DMS153 treated with DMSO at 0.1 percent for 48 hours (cell line): ENCODE measurements around the gene GADL1.

Experiments used
- DNase-seq: peaks from one replicate; lab custom pipeline; 2025; ENCODE audit not compliant: unreplicated experiment; lab: John Stamatoyannopoulos, UW

Gene GADL1, protein sequence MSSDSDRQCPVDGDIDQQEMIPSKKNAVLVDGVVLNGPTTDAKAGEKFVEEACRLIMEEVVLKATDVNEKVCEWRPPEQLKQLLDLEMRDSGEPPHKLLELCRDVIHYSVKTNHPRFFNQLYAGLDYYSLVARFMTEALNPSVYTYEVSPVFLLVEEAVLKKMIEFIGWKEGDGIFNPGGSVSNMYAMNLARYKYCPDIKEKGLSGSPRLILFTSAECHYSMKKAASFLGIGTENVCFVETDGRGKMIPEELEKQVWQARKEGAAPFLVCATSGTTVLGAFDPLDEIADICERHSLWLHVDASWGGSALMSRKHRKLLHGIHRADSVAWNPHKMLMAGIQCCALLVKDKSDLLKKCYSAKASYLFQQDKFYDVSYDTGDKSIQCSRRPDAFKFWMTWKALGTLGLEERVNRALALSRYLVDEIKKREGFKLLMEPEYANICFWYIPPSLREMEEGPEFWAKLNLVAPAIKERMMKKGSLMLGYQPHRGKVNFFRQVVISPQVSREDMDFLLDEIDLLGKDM

GRCh38 chr3:30894521-30895251 is at the start of gene GADL1:
Gene GADL1 (minus strand): TSS chr3:30894661. CDS start chr3:30894614, 47 bp downstream.
- no peak for DNase-seq

- no peak for DNase-seq
These were observed 49.7 kb upstream of the GADL1 start for GRCh38 chr3:30944124-30944523.

GRCh38 chr3:30943206-30943605 is 48.7 kb upstream of the GADL1 start:
- DNase-seq: no peak

GRCh38 chr3:30941342-30941741 is 46.9 kb upstream of the GADL1 start:
- DNase-seq: no peak

GRCh38 chr3:30940740-30941139 is 46.3 kb upstream of the GADL1 start:
- no peak for DNase-seq

DNA sequence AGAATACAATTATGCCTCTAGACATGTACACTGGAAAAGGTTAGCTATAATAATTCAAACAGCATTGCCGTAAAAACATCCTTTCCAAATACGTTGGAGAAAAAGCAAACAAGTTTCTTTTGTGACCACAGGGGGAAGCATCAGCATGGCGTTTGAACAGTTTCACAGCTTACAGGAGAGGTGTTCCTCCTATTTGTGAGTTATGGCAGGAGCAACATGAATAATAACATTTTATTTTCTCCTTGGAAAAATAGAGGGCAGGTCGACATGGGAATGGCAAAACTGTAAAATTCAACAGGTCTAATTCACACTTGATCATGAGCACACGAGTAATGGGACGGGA is 39.7 kb upstream of the GADL1 start:
- peak; percentile 22 for DNase-seq

DNA sequence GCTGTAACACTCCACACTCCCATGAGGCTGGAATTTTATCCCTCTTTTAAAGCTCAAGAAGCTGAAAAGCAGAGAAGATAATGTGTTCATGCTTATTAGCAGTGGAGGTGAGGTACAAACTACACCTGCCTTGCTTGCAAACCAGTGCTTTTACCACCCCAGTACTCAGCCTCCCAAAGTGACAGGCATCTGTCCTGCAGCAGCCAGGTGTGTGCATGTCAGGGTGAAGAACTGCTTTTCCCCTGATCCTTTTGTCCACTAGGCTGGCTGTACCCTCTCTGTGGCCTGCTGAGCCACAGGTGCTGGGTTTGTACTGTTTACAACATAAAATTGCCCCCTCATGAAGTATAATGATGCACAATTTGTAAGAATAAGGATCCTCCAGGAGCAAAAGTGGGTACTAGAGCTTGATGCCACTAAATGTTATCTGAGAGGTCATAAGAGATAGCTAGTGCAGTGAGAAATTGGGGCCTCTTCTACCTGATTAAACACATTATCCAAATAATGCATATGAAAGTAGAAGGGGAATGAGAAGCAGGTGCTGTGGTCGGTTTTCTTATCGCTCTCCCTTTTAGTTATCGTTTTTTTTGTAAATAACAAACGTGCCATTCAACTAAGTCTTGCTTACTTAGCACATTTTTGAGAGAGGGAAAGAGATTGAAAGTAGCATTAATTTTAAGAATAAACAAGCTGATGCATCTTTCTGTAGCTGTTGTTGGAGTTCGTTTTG is 39.2 kb upstream of the GADL1 start:
- no peak for DNase-seq

DNA sequence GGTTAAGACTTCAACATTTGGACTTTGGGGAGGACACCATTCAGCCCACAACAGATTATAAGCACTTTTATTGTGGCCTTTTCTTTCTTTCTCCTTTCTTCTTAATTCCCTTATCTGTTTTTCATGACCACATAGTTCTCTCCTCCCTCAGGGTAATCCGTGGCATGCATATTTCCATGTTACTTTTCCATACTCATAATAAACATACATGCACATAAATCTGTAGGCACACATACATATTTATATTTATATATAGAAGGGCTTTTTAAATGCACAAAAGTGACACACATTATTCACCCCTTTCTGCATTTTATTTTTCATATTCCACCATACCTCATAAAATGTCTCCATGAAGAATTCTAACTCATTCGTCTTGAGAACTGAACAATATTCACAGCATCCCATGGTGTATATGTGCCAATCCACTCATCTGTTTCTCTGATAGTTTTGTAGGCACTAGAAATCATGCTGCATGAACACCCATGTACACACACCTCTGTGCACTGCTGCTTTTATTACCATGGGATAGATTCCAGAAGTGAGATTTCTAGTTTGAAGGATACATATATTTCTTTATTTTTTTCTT is 38.1 kb upstream of the GADL1 start:
- no peak for DNase-seq

GRCh38 chr3:30924763-30925162 is 30.3 kb upstream of the GADL1 start:
- no peak for DNase-seq

DNA sequence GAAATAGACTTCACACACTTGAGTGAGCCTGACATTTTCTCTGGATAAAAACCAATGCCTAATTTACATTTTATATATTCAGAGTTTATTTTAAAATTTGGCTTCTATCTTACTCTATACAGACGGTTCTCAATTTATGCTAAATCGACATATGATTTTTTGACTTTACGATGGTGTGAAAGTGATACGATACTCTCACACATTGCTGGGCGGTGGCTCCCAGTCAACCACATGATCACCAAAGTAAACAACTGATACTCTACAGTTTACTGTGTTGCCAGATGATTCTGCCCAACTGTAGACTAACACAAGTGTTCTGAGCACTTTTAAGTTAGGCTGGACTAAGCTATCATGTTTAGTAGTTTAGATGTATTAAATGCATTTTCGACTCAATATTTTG is 25.1 kb upstream of the GADL1 start:
- DNase-seq: no peak

DNA sequence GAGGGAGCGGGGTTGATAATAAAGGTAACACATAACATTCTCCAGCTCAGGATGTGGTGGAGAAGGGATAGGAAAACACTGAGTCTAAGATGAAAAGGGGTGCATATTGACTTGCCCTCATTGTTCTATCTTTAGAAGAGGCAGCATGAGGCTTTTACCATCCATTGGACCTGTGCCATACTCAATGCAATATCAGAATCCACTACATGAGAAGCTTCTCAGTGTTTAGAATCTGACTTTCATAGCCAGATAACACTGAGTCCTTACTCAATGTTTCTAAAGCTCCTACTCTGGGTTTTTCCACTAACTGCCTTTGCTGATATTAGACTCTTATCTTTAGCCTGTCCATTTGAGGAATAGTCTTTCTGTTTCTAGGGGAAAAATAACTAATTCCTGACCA is 24.3 kb upstream of the GADL1 start:
- no peak for DNase-seq

DNA sequence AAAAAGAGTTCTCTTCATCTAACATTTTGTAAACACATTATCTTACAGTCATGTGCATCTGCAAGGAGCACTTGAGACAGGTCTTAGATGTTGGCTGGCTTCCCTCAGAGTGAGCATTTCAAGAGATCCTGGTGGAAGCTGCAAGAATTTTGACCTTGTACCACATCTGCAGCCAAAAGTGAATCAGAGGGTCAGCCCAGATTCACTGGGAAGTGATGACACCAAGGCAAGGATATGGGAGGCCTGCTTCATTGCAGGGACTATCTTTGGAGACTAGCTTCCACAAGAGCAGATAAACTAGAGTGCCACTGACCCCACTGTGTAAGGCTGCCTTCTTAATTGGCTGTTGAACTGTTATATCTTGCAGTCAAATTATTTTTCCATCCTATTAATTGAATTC is 21.3 kb upstream of the GADL1 start:
- no peak for DNase-seq

GRCh38 chr3:30914696-30915095 is 20.2 kb upstream of the GADL1 start:
- DNase-seq: no peak

- no peak for DNase-seq
These were observed 18.7 kb upstream of the GADL1 start for GRCh38 chr3:30913176-30913575.

GRCh38 chr3:30912301-30912700 is 17.8 kb upstream of the GADL1 start:
- no peak for DNase-seq

- DNase-seq: no peak
These were observed 14.1 kb upstream of the GADL1 start for GRCh38 chr3:30908456-30909037.

GRCh38 chr3:30904996-30905395 is 10.5 kb upstream of the GADL1 start:
- no peak for DNase-seq

DNA sequence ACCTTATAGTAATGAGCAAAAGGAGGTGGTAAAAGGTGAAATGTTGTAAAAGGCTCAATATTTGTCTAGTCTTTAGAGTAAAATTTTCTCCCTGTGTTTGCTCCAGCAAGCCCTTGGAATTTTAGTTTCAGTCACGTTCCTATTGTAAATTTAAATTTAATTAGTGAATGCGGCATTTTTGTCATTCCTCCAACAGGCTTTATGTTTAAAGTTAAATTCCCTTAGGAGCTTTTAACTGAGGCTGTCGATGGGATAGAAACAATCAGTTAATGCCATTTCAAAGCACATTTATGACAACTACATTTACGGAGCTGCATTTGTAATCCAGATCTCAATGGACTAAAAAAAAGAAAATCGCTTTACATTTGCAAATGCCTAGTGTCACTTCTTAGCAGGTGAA is 868 bp upstream of the GADL1 start:
- DNase-seq: no peak

DNA sequence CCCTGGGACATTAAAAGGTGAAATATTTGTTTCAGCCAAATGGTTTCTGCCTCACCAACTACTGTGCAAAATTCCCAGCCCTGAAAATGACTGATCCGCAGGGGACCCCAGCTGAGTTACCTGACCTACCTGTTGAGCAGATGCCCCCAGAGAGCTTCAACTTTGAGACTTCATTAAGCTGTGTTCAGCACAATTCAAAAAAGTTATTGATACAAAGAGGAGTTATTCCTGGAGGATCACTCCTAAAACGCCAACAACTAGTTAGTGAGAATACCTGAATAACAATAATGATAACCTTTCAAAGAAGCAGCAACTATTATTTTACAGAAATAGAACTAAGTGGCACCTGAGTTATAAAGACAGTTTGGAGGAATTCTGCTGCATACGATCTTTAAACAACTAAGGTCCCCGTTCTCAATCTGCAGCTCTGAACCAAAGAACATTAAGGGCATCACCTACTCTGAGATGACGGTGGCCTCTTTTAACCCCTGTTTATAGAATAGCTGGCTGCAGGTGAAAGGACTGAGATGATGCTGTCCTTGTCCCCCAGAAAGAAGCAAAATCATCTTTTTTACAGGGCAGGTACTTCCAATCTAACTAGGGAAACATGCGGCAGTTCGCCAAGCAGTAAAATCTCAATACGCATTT is 659 bp downstream of the GADL1 start:
- no peak for DNase-seq

- no peak for DNase-seq
These were observed 3.6 kb downstream of the GADL1 start for GRCh38 chr3:30890907-30891306.
